Measurements from ENCODE around the gene NME4.
A peak's percentile ranks its signal among the peaks of the same experiment; 100 is the strongest.
"Not testable (repeated sequence)": the region's sequence is repeated elsewhere in the genome, so short reads cannot be mapped to it uniquely, and the experiment has no call there.

Gene NME4

GRCh38 chr16:397135-397661 is at the start of gene NME4:
Gene NME4 (plus strand): TSS chr16:397199. CDS start chr16:397223, 24 bp downstream.
- Histone ChIP-seq H3K36me3 (ENCODE audit: control insufficient read depth in 1 of 2, insufficient read depth in 2 of 2, low read length in 2 of 2) (peaks cover 0 to 4% of the 10 kb centered on the region in 2 donors), H3K9ac (ENCODE audit: low read depth in 1 of 2, low read length in 2 of 2) (no peak within 1 kb of the TSS), H3K4me1 (ENCODE audit: control insufficient read depth in 1 of 2, insufficient read depth in 2 of 2, low read length in 2 of 2) (peaks cover 8 to 18% of the 10 kb centered on the region in 2 donors), H3K27me3 (ENCODE audit: control insufficient read depth in 1 of 2, insufficient read depth in 2 of 2, low read length in 2 of 2) (no peaks in the 10 kb centered on the region), H3K9me3 (ENCODE audit: control insufficient read depth in 1 of 2, low read length in 2 of 2) (no peaks in the 10 kb centered on the region), H3K27ac (ENCODE audit: low read depth, low read length) (no peak within 1 kb of the TSS), H3K4me3 (ENCODE audit: low read depth in 1 of 2, low read length in 2 of 2) (peak within 1 kb of the TSS; percentile 22 to 62)

- H3K9me3 ChIP-seq (ENCODE audit: control insufficient read depth in 1 of 2, low read length in 2 of 2): no peaks in the 10 kb centered on the region
- H3K27me3 ChIP-seq (ENCODE audit: control insufficient read depth in 1 of 2, insufficient read depth in 2 of 2, low read length in 2 of 2): no peaks in the 10 kb centered on the region
- no peak overlapping the region for H3K4me3 ChIP-seq (ENCODE audit: low read depth in 1 of 2, low read length in 2 of 2)
- no peak overlapping the region for H3K9ac ChIP-seq (ENCODE audit: low read depth in 1 of 2, low read length in 2 of 2)
- peaks cover 0 to 9% of the 10 kb centered on the region in 2 donors for H3K4me1 ChIP-seq (ENCODE audit: control insufficient read depth in 1 of 2, insufficient read depth in 2 of 2, low read length in 2 of 2)
- peaks cover 7 to 42% of the 10 kb centered on the region in 2 donors for H3K36me3 ChIP-seq (ENCODE audit: control insufficient read depth in 1 of 2, insufficient read depth in 2 of 2, low read length in 2 of 2)
- no peak overlapping the region for H3K27ac ChIP-seq (ENCODE audit: low read depth, low read length)
These were observed 49.8 kb upstream of the NME4 start for GRCh38 chr16:347203-347602.

GRCh38 chr16:348495-348894 is 48.5 kb upstream of the NME4 start:
- peaks cover 0 to 13% of the 10 kb centered on the region in 2 donors for H3K4me1 ChIP-seq (ENCODE audit: control insufficient read depth in 1 of 2, insufficient read depth in 2 of 2, low read length in 2 of 2)
- H3K27me3 ChIP-seq (ENCODE audit: control insufficient read depth in 1 of 2, insufficient read depth in 2 of 2, low read length in 2 of 2); H3K27ac ChIP-seq (ENCODE audit: low read depth, low read length); H3K9me3 ChIP-seq (ENCODE audit: control insufficient read depth in 1 of 2, low read length in 2 of 2); H3K9ac ChIP-seq (ENCODE audit: low read depth in 1 of 2, low read length in 2 of 2); H3K4me3 ChIP-seq (ENCODE audit: low read depth in 1 of 2, low read length in 2 of 2): not testable (repeated sequence)
- H3K36me3 ChIP-seq (ENCODE audit: control insufficient read depth in 1 of 2, insufficient read depth in 2 of 2, low read length in 2 of 2): peaks cover 7 to 34% of the 10 kb centered on the region in 2 donors

GRCh38 chr16:349211-349610 is 47.8 kb upstream of the NME4 start:
- Histone ChIP-seq H3K27me3 (ENCODE audit: control insufficient read depth in 1 of 2, insufficient read depth in 2 of 2, low read length in 2 of 2) (no peaks in the 10 kb centered on the region), H3K9me3 (ENCODE audit: control insufficient read depth in 1 of 2, low read length in 2 of 2) (no peaks in the 10 kb centered on the region), H3K9ac (ENCODE audit: low read depth in 1 of 2, low read length in 2 of 2) (no peak overlapping the region), H3K4me1 (ENCODE audit: control insufficient read depth in 1 of 2, insufficient read depth in 2 of 2, low read length in 2 of 2) (peaks cover 0 to 13% of the 10 kb centered on the region in 2 donors), H3K4me3 (ENCODE audit: low read depth in 1 of 2, low read length in 2 of 2) (no peak overlapping the region), H3K36me3 (ENCODE audit: control insufficient read depth in 1 of 2, insufficient read depth in 2 of 2, low read length in 2 of 2) (peaks cover 7 to 34% of the 10 kb centered on the region in 2 donors), H3K27ac (ENCODE audit: low read depth, low read length) (no peak overlapping the region)

- peaks cover 0 to 13% of the 10 kb centered on the region in 2 donors for H3K4me1 ChIP-seq (ENCODE audit: control insufficient read depth in 1 of 2, insufficient read depth in 2 of 2, low read length in 2 of 2)
- no peaks in the 10 kb centered on the region for H3K9me3 ChIP-seq (ENCODE audit: control insufficient read depth in 1 of 2, low read length in 2 of 2)
These were observed 46.8 kb upstream of the NME4 start for GRCh38 chr16:350203-350602.

GRCh38 chr16:351804-352520 is 45.0 kb upstream of the NME4 start:
- no peaks in the 10 kb centered on the region for H3K9me3 ChIP-seq (ENCODE audit: control insufficient read depth in 1 of 2, low read length in 2 of 2)
- H3K36me3 ChIP-seq (ENCODE audit: control insufficient read depth in 1 of 2, insufficient read depth in 2 of 2, low read length in 2 of 2): peaks cover 0 to 15% of the 10 kb centered on the region in 2 donors
- H3K27me3 ChIP-seq (ENCODE audit: control insufficient read depth in 1 of 2, insufficient read depth in 2 of 2, low read length in 2 of 2): no peaks in the 10 kb centered on the region
- peak overlapping the region; percentile 51 to 64 for H3K9ac ChIP-seq (ENCODE audit: low read depth in 1 of 2, low read length in 2 of 2)
- H3K4me3 ChIP-seq (ENCODE audit: low read depth in 1 of 2, low read length in 2 of 2): peak overlapping the region; percentile 68 to 69
- peaks cover 0 to 13% of the 10 kb centered on the region in 2 donors for H3K4me1 ChIP-seq (ENCODE audit: control insufficient read depth in 1 of 2, insufficient read depth in 2 of 2, low read length in 2 of 2)
- H3K27ac ChIP-seq (ENCODE audit: low read depth, low read length): no peak overlapping the region

More at GRCh38 chr16:350203-350602, 46.8 kb upstream of the NME4 start:
- H3K27ac ChIP-seq (ENCODE audit: low read depth, low read length): no peak overlapping the region
- peaks cover 7 to 28% of the 10 kb centered on the region in 2 donors for H3K36me3 ChIP-seq (ENCODE audit: control insufficient read depth in 1 of 2, insufficient read depth in 2 of 2, low read length in 2 of 2)
- H3K9ac ChIP-seq (ENCODE audit: low read depth in 1 of 2, low read length in 2 of 2): no peak overlapping the region
- H3K27me3 ChIP-seq (ENCODE audit: control insufficient read depth in 1 of 2, insufficient read depth in 2 of 2, low read length in 2 of 2): no peaks in the 10 kb centered on the region
- no peak overlapping the region for H3K4me3 ChIP-seq (ENCODE audit: low read depth in 1 of 2, low read length in 2 of 2)

GRCh38 chr16:352547-353403 is 44.2 kb upstream of the NME4 start, which contains the start of gene AXIN1:
Gene AXIN1 (minus strand): TSS chr16:352723. CDS start chr16:347025, 5,698 bp downstream.
- Histone ChIP-seq H3K27me3 (ENCODE audit: control insufficient read depth in 1 of 2, insufficient read depth in 2 of 2, low read length in 2 of 2) (no peaks in the 10 kb centered on the region), H3K4me3 (ENCODE audit: low read depth in 1 of 2, low read length in 2 of 2) (peak within 1 kb of the TSS; percentile 69 to 71), H3K36me3 (ENCODE audit: control insufficient read depth in 1 of 2, insufficient read depth in 2 of 2, low read length in 2 of 2) (peaks cover 0 to 10% of the 10 kb centered on the region in 2 donors), H3K9me3 (ENCODE audit: control insufficient read depth in 1 of 2, low read length in 2 of 2) (no peaks in the 10 kb centered on the region), H3K27ac (ENCODE audit: low read depth, low read length) (no peak within 1 kb of the TSS), H3K4me1 (ENCODE audit: control insufficient read depth in 1 of 2, insufficient read depth in 2 of 2, low read length in 2 of 2) (peaks cover 0 to 13% of the 10 kb centered on the region in 2 donors), H3K9ac (ENCODE audit: low read depth in 1 of 2, low read length in 2 of 2) (peak within 1 kb of the TSS; percentile 56 to 70)

GRCh38 chr16:353404-354290 is 43.4 kb upstream of the NME4 start:
- H3K9me3 ChIP-seq (ENCODE audit: control insufficient read depth in 1 of 2, low read length in 2 of 2): no peaks in the 10 kb centered on the region
- peaks cover 0 to 10% of the 10 kb centered on the region in 2 donors for H3K36me3 ChIP-seq (ENCODE audit: control insufficient read depth in 1 of 2, insufficient read depth in 2 of 2, low read length in 2 of 2)
- H3K9ac ChIP-seq (ENCODE audit: low read depth in 1 of 2, low read length in 2 of 2): peak overlapping the region; percentile 56 to 70
- no peaks in the 10 kb centered on the region for H3K27me3 ChIP-seq (ENCODE audit: control insufficient read depth in 1 of 2, insufficient read depth in 2 of 2, low read length in 2 of 2)
- peak overlapping the region; percentile 47 to 71 for H3K4me3 ChIP-seq (ENCODE audit: low read depth in 1 of 2, low read length in 2 of 2)
- peaks cover 0 to 13% of the 10 kb centered on the region in 2 donors for H3K4me1 ChIP-seq (ENCODE audit: control insufficient read depth in 1 of 2, insufficient read depth in 2 of 2, low read length in 2 of 2)
- no peak overlapping the region for H3K27ac ChIP-seq (ENCODE audit: low read depth, low read length)

GRCh38 chr16:354291-354881 is 42.6 kb upstream of the NME4 start:
- Histone ChIP-seq H3K9me3 (ENCODE audit: control insufficient read depth in 1 of 2, low read length in 2 of 2) (no peaks in the 10 kb centered on the region), H3K4me1 (ENCODE audit: control insufficient read depth in 1 of 2, insufficient read depth in 2 of 2, low read length in 2 of 2) (peaks cover 0 to 13% of the 10 kb centered on the region in 2 donors), H3K27ac (ENCODE audit: low read depth, low read length) (no peak overlapping the region)

More at GRCh38 chr16:354291-354881, 42.6 kb upstream of the NME4 start:
- Histone ChIP-seq H3K27me3 (ENCODE audit: control insufficient read depth in 1 of 2, insufficient read depth in 2 of 2, low read length in 2 of 2) (no peaks in the 10 kb centered on the region), H3K4me3 (ENCODE audit: low read depth in 1 of 2, low read length in 2 of 2) (no peak overlapping the region), H3K36me3 (ENCODE audit: control insufficient read depth in 1 of 2, insufficient read depth in 2 of 2, low read length in 2 of 2) (peaks cover 0 to 7% of the 10 kb centered on the region in 2 donors), H3K9ac (ENCODE audit: low read depth in 1 of 2, low read length in 2 of 2) (no peak overlapping the region)

Data from duodenal mucosa (tissue), 2 donors.